BE2C (cell line): Measurements from ENCODE around the gene TM6SF1.
"Not testable (repeated sequence)": the region's sequence is repeated elsewhere in the genome, so short reads cannot be mapped to it uniquely, and the experiment has no call there.

ENCODE experiments used
- DNase-seq: peaks from one replicate; pipeline ENCODE4 v3.0.0-alpha.2; 2020
- H3K27me3 ChIP-seq: fragments of 250-450 bp; sonication (Bioruptor Pico); 2 replicates; pipeline ENCODE4 v1.5.1; 2020; ENCODE audit warnings: mild to moderate bottlenecking
- H3K36me3 ChIP-seq: fragments of 250-450 bp; sonication (Bioruptor Pico); 2 replicates; pipeline ENCODE4 v1.5.1; 2020; ENCODE audit warnings: mild to moderate bottlenecking
- H3K4me1 ChIP-seq: fragments of 250-450 bp; sonication (Bioruptor Pico); 2 replicates; pipeline ENCODE4 v1.5.1; 2020
- H3K4me3 ChIP-seq: 2 replicates; pipeline ENCODE4 v1.5.1; 2011; ENCODE audit warnings: low read depth, low read length
- H3K9me3 ChIP-seq: fragments of 250-450 bp; sonication (Bioruptor Pico); 2 replicates; pipeline ENCODE4 v1.5.1; 2020
- TF ChIP-seq, protein P1 (sequence below): IDR thresholded peaks from 2 replicates; pipeline ENCODE4 v1.5.1; 2012; ENCODE audit warnings: mild to moderate bottlenecking, low read depth, low read length

TM6SF1 gene

DNA sequence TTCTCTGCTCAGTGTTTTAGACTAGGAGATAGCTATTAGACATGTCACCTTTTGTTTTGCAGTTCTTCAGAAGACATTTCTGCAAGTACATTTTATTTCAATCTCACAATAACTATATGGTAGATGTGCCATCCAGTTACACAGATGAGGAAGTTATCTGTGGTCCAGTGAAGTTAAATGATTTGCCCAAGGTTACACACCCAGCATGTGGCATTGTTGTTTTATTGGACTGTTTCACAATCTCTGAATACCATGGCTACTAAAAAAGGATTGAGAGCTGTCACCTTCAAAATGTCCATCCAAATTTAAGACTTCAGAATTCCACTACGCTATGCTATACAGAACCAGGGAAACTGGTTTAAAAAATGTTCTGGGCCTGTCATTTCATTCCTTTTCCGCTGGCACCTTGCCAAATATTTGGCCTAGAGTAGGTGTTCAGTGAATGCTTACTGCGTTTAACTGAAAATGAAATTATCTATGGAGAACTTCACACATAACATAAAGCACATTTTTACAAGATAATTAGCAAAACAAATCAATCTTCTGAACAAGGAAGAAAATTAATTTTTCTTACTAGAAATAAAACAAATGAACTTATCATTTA lies 20.2 kb downstream of the TM6SF1 start:
- H3K4me1 ChIP-seq, result no peaks in the 10 kb centered on the region
- H3K27me3 ChIP-seq, result no peaks in the 10 kb centered on the region
- no peak for DNase-seq
- H3K36me3 ChIP-seq, result no peaks in the 10 kb centered on the region
- TF ChIP-seq, protein P1, sequence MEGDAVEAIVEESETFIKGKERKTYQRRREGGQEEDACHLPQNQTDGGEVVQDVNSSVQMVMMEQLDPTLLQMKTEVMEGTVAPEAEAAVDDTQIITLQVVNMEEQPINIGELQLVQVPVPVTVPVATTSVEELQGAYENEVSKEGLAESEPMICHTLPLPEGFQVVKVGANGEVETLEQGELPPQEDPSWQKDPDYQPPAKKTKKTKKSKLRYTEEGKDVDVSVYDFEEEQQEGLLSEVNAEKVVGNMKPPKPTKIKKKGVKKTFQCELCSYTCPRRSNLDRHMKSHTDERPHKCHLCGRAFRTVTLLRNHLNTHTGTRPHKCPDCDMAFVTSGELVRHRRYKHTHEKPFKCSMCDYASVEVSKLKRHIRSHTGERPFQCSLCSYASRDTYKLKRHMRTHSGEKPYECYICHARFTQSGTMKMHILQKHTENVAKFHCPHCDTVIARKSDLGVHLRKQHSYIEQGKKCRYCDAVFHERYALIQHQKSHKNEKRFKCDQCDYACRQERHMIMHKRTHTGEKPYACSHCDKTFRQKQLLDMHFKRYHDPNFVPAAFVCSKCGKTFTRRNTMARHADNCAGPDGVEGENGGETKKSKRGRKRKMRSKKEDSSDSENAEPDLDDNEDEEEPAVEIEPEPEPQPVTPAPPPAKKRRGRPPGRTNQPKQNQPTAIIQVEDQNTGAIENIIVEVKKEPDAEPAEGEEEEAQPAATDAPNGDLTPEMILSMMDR, result no peak
- no peaks in the 10 kb centered on the region for H3K9me3 ChIP-seq
- H3K4me3 ChIP-seq, result no peak overlapping the region

DNA sequence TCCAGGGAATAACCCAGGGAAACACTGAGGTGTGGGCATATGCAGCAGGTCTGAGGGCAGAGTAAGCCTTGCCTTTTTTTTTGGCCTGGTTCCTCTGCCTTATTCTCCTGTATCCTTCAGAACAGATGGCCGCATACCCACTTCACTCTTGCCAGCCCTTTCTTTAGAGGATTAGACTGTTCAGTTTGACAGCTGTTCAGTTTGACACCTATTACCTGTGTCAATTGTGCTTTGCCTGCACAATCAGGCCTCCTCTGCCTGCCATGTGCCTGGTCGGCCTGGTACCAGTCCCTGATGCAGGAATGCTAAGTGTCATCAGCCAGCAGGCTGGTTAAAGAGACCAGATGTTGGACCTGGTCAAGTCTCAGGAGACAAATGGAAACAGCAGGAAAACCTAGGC lies 22.3 kb downstream of the TM6SF1 start:
- DNase-seq, result no peak
- H3K4me1 ChIP-seq, result peaks cover 1% of the 10 kb centered on the region
- H3K9me3 ChIP-seq, result no peaks in the 10 kb centered on the region
- TF ChIP-seq, protein P1, result no peak
- H3K27me3 ChIP-seq, result no peaks in the 10 kb centered on the region
- H3K4me3 ChIP-seq, result no peak overlapping the region
- H3K36me3 ChIP-seq, result no peaks in the 10 kb centered on the region; the same call in 1 of the 2 replicates

DNA sequence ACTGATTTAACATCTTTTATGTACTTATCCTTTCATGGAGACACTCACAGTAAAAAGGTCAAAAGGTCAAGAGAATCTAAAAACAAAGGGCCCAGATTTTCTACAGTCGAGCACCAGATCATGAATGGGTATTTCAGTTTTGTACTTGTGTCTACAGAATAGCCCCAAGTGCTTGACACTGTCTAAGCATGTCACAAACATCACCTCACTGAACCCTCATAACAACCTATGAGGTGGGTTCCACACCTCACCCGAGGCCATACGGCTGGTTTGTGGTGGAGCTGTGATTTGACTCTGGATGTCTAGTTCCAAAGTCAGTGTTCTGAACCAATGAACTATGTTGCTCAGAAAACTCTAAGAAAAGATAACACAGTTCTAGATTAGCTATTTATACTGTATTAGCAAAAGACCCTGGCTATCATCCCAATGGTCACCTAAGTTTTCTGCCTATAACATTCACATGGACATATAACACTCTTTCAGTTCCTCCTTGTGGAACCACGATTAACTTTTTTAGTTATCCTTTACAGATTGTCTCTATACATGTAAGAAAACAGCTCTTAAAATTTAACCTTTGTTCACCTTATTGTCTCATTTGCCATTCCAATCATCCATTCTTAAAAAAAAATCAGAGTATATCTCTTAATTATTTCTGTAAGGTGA lies 25.5 kb downstream of the TM6SF1 start:
- Histone ChIP-seq H3K36me3 (no peaks in the 10 kb centered on the region; the same call in 1 of the 2 replicates), H3K27me3 (no peaks in the 10 kb centered on the region), H3K9me3 (no peaks in the 10 kb centered on the region), H3K4me3 (no peak overlapping the region), H3K4me1 (peaks cover 2% of the 10 kb centered on the region)
- TF ChIP-seq, protein P1, result no peak
- no peak for DNase-seq

DNA sequence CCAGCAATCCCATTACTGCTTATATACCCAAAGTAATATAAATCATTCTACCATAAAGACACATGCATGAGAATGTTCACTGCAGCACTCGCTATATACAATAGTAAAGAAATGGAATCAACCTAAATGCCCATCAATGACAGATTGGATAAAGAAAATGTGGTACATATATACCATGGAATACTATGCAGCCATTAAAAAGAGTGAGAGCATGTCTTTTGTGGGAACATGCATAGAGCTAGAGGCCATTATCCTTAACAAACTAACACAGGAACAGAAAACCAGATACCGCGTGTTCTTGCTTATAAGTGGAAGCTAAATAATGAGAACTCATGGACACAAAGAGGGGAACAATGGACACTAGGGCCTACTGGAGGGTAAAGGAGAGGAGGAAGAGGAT lies 34.7 kb downstream of the TM6SF1 start:
- H3K4me3 ChIP-seq, H3K36me3 ChIP-seq, H3K9me3 ChIP-seq, H3K4me1 ChIP-seq, DNase-seq, H3K27me3 ChIP-seq: not testable (repeated sequence)

DNA sequence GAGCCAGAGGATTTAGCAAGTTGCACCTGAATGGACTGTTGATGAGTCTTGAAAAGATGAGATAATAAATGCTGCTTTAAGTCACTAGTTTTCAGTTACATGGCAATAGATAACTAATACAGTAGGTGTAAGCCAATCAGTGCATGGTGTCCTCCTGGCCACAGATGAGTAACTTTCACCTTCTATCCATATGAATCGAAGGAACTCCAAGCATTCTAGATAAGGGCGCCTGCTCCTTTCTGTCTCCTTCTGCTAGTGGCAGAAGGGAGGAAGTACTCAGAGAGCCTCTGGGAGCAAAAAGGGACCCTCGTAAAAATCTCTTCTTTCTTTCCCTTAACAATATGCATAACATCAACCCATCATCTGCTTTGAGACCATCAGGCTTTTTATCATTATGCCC lies 37.3 kb downstream of the TM6SF1 start:
- no peak for DNase-seq
- TF ChIP-seq, protein P1, result no peak
- Histone ChIP-seq H3K4me3 (no peak overlapping the region), H3K9me3 (no peaks in the 10 kb centered on the region), H3K27me3 (no peaks in the 10 kb centered on the region), H3K4me1 (no peaks in the 10 kb centered on the region), H3K36me3 (peaks cover 14% of the 10 kb centered on the region)

DNA sequence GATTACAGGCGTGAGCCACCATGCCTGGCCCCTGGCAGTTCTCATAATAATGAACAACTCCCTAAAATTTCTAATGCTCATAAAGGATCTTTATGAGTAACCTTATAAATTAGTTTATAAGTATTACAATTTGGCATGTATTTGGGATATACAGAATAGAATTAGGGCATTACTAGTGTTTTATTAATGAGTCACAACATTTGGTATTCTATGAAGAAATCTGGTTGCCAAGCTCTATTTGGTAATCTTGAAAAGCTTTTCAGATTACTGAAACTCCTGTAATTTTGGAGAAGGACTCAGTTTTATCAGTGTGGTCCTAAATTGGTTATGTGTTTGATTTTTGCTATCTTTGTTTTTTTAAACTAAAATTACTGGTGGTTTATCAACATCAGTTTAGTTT lies 45.8 kb downstream of the TM6SF1 start:
- Histone ChIP-seq H3K36me3 (peaks cover 35% of the 10 kb centered on the region), H3K27me3 (no peaks in the 10 kb centered on the region), H3K4me1 (no peaks in the 10 kb centered on the region), H3K4me3 (no peak overlapping the region), H3K9me3 (no peaks in the 10 kb centered on the region)
- TF ChIP-seq, protein P1, result no peak
- DNase-seq, result no peak
